Stimulated activated CD4-positive, alpha-beta T cell treated with anti-CD3 and anti-CD28 coated beads, Interleukin-1b, Interleukin-23, amount 100 ng/mL, for 48 hours (primary cell): ENCODE data around the gene PKP2.
A peak's percentile ranks its signal among the peaks of the same experiment; 100 is the strongest.

Source experiments
- DNase-seq: peaks from one replicate; pipeline ENCODE4 v3.0.0-alpha.2; 2020

The PKP2 gene

DNA sequence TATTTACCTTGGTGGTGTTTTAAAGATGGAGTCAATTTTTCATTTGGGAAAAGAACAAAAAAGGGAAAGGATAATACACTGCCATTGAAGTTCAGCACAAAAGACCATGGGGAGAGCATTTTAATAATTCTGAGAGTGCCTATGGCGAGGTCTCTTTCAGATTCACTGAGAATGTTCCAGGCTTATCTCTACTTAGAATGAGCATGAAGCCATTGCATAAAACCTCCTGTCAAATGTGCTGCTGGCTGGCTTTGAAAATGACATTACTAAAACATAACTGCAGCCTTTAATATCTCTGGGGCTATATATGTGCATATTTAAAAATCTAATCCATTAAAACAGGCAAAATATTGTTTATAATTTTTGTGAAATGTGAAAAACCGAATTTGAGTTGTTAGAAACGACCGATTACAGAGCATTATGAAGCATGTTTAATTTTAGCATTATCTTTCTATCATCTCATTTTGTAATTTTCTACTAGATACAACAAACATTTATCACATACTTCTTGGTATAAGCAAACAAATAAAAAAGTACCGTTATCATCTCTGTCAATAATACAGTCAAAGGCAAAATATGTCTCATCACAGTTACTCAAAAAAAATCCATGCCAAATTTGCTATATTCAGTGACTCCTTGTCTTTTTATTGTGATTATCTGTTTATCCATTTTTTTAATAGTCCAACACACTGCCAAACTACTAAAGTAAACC lies 95.2 kb downstream of the PKP2 start:
- DNase-seq = no peak

DNA sequence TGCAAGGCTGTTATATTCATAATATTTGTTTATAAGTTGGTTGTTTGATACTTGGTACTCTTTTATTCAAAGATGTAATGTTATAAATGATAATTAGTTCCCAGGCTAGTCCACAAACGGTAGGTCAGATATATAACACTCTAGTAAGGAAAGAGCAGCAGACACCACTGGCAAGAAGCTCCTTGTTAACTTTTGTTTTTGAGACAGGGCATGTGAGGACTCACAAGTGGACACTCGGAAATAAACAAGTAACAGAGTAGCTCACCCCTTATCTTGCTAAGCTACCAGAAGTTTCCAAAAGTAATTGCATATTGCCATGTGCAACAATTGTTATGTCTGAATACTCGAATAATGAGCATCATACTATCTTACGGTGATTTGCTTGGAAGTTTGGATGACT lies 102.3 kb downstream of the PKP2 start:
- no peak for DNase-seq

DNA sequence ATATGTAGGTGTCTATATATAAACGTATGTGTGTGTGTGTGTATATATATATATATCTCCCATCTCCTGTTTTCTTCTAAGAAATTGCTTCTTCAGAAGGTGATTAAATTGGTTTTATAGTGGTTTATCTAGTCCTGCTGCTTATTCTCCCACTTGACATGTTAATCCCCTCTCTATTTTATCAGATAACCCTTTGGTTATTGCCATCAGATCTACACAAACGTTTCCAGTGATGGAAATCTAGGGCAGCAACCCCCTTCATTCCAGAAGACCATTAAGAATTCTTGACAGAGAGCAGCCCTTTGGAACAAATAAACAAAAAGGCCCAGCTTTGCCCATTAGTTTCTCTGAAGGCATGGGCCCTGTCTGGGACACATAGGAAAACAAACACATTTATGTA lies 106.7 kb downstream of the PKP2 start:
- DNase-seq = no peak

DNA sequence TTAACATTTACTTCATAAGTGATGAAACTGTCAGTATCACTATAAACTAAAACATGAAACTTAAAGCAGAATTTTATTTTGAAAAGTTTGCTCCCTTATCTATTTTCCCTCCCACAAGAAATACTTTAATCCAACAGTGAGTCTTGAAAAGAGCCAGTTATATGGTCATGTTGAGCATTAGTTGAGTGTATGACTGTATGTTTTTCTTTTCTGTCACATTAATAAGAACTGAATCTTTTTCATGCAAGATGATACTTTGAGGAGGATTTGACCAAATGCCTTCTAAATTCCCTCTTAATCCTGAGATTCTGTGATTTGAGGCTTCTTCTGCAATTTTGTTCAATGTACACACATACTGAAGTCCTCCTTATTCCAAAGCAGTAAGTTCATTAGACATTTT lies 107.1 kb downstream of the PKP2 start:
- no peak for DNase-seq

DNA sequence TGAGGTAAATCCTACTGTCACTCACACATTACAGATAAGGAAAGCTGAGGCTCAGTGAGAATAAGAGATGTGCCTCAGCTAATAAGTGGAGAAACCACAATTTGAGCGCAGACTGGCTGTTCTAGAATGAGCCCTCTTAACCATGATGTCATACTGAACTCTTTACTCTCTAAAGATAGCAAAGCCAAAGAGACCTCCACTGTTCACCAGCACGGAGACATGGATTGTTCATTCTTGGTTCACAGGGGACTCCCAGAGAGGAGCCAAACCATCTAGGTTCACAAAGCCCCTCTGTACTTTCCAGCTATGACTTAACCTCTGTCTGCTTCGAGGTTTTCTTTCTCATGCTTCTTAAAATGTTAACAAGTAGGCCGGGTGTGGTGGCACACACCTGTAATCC lies 108.2 kb downstream of the PKP2 start:
- no peak for DNase-seq

DNA sequence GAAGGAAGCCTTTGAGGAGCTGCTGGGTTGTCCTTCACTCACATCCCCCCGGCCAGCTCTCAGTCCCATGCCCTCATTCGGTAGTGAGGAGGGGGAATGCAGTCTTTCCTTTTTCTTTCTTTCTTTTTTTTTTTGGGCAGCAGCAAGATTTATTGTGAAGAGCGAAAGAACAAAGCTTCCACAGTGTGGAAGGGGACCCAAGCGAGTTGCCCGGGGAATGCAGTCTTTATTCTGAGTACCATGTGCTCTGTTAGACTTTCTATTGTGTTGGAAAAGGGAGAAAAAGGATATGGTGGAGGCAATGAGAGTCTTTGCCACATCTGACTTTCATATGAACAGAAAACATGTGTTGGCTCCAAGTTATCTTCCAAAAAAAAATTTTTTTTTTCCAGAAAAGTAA lies 111.0 kb downstream of the PKP2 start:
- DNase-seq = no peak

DNA sequence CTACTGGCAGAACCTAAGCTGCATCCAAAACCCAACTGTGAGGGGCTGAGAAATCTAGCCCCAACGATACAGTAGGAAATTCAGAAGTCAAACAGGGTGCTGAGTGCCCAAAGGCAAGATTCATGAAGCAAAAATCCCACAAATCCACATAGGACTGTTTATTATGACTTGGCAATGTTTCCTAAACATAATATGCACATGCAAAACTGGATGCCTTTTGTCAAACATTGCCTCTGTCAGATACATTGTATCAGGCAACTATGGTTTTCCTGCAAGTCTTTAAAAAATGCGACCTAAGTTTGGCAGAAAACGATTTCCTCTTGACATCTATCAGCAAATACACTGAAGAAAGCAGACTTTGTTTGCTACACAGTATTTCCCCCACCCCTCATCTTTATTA lies 113.5 kb downstream of the PKP2 start:
- no peak for DNase-seq

DNA sequence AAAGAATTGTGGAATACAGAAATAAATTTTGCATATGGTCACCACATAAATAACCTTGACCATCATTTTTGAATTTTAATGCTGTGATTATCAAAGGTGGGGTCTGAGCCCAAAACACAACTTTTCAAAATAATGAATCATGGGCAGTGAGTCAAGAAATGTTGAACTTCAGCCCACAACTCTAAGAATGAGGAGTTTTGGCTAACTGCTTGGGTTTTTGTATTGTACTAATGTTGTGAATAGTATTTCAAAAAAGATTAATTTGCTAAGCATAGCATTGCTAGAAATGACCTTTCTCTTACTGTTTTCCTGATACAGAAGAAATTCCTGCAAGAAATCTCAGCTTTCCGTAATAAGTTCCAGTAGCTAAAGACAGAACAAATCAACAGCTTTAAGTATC lies 116.5 kb downstream of the PKP2 start:
- no peak for DNase-seq

DNA sequence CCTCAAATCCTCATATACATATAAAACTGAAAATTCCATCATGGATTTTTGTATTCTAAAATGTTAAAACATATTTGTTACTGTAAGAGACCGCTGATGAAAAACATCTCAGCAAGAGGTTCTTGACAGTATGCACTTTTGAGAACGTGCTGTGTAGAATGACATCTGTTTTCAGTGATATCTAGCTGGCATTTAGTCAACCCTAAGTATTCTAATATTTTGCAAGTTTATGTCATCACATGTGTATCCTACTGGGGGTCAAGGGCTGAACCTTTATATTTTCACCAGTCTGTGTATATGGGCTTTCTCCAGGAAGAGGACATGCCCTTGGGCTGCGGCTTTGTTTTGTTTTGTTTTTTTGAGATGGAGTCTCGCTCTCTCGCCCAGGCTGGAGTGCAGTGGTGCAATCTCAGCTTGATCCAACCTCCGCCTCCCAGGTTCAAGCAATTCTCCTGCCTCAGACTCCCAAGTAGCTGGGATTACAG lies 118.8 kb downstream of the PKP2 start:
- DNase-seq = no peak

DNA sequence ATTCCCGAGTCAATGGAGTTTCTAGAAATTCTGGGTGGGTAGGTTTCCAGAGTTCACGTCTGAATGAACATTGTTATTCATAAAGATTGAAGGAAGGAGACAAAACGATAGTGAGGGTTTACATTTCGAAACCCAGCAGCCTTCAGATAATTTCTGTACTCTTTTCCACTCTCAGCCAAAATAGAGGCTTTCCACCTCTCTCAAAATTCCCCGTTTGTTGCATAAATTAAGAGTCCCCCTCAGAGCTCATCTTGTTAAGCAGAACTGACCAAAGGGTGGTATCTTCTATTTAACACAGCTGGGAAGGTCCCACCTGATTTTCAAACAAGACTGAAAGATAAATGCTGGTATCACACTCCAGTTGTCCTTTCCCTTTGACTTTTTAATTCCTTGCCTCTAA lies 119.4 kb downstream of the PKP2 start:
- no peak for DNase-seq

DNA sequence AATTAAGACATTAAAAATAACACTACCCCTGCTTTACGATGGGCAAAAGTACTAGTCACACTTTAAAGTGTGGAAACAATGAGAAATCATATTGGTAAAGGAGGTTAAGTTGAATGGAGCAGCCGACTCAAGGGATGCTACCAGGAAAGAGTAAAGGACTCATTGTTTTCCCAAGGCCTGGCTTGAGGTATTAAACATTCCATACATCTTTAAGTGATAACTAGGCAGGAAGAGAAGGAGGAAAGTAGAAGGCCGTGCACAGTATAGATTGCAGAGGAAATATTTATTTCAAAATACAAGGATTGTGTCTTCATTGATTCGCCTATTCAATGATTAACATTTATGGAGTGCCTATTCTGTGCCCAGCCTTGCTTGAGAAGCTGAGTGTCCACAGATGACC lies 120.3 kb downstream of the PKP2 start:
- DNase-seq = no peak

DNA sequence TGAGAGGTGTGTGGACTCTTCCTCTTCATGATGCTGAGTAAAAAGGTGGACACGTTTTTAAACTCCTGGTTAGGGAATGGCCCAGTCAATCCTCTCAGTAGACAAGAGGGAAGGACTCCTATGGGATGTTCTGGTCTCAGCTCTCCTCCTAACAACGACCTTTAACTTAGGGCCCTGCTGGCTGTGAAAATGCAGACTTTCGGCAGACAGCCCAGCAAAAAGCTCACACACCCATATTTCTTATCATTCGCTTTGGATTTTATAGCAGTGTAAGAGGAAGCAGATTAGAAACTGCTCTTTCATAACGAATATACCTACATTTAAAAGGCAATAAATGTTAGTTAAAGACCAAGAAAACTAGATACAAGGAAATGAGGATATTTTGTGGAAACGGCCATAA lies 122.9 kb downstream of the PKP2 start:
- no peak for DNase-seq

DNA sequence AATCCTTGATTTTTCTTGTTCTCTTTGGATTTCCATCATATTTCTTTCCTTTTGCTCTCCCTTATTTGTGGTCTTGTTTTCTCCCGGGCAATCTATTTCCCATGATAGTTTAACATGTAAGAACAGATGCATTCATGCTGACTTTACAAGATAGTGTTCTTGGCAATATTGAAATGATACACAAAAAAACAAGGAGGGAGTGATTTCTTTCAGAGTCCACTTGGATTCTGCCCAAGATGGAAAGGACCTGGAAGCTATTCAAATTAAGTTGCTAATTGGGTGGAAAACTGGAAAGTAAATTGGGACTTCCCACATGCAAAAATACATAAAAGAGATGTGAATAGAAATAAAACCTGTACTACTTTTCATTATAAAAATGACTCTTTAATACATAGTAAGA lies 126.4 kb downstream of the PKP2 start:
- DNase-seq = no peak

DNA sequence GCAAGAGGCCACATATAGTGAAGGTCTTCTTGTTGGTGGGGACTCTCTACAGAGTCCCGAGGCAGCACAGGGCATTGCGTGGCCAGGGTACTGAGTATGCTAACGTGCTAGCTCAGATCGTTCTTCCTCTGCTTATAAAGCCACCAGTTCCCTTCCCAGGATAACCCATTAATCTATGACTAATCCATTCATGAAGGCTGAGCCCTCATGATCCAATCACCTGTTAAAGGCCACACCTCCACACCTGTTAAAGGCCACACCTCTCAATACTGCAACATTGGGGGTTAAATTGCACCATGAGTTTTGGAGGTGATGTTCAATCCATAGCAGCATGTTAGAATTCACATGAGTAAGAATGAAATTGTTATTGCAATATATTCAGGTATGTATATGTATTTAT lies 128.1 kb downstream of the PKP2 start:
- DNase-seq = no peak

DNA sequence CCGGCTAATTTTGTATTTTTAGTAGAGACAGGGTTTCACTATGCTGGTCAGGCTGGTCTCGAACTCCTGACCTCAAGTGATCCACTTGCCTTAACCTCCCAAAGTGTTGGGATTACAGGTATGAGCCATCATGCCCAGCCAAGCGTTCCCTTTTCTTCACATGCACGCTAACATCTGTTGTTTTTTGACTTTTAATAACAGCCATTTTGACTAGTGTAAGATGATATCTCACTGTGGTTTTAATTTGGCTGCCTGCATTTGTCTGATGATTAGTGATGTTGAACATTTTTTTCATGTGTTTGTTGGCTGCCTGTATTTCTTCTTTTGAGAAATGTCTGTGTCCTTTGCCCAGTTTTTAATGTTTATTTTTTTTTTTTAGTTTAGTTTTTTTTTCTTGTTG lies 130.7 kb downstream of the PKP2 start:
- DNase-seq = no peak

DNA sequence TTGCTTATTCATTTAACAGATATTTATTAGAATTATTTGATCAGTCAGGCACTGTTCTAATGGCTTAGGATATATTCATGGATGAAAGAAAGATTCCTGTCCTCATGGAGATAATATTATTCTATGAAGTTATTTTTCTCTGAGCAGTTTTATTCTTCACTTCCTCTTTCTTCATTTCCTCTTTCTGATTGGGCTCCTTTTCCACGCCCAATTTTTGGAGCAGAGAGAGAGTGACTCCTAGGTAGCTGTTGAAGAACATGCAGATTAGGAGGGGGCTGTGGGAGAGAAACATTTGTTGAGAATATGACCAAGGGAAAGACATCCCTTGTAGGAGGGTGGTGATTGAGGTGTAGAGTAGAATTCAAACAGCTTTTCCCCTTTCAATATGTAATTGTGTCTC lies 134.9 kb downstream of the PKP2 start:
- DNase-seq = no peak

DNA sequence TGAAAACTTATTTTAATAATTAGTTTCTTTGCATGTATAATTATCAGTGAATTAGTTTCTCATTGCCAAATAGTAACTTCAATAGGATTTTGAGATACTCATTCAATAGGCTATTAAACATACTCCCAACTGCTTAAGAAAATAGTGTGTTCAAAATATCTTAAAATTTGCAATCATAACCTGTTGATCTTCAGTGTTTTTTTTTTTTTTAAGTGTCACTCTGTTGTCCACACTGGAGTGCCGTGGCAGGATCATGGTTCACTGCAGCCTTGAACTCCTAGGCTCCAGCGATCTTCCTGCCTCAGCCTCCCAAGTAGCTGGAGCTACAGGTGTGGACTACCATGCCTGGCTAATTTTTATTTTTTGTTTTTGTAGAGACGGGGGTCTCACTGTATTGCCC lies 139.4 kb downstream of the PKP2 start:
- no peak for DNase-seq

DNA sequence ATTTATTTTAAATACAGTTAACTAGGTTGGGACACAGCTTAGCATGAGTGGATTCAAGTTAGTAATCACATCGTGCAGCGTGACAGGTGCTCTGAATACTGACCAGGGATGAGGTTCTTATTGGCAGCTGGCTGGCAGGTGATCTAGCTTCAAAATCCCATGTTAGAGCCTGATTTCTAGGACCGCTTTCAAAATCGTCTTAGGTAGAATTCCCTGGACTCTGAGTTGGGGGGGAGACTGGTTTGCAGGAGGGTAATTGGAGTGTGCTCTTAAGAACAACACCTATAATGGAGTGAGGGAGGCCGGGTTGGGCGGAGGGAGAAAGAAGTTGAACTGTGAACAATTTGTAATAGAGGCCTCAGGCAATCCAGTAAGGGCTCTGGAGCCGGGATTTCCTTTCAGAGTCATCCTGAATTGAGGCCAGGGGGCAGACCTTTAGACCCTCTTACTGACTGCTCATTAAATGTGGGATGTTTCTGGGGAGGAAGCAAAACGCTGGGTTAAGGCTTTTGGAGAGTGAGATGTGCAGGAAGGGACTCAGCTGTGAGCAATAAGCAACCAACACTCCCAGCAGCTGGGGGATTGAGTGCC lies 140.0 kb downstream of the PKP2 start:
- no peak for DNase-seq

DNA sequence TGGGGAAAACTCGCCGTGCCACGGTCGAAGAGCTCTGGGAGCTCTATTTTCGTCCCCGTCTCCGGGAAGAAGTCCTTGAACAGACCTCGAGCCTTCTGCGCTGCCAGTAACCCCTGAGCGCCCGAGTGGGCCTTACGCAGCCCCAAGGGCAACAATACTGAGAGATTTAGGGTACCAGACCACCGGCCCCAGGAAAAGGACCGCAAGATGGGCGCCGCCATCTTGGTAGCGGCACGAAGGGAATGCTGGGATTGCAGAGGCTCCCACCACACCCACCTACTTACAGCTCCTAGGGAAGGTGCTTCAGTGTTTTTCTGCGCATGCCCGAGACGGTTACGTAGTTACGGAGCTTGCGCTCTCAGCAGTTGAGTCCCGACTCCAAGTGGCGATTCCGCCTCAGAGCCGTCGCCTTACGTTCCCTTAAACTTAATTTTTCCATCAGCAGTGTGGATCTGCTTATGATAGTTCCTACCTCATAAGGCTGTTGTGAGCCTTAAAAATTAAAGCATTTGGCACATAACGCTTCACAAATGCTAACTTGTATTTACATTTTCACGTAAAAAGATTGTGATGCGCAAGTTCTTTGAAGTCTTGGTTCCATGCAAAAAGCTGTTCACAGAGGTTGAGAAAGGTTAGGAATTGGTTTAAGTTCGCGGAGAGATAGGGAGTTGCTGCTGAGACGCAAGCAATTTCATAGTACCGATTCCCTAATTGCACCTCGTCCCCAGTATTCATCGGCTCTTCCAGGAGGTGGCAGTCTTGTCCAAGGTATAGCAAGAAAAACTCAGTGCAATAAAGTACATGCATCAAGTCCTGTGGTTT lies 140.7 kb downstream of the PKP2 start, which contains the start of gene YARS2:
Gene YARS2, minus strand, starts transcription at position 244 of the 822 bp plus-strand sequence. Its CDS starts 23 bp downstream, at position 221.
- DNase-seq = peak; percentile 91

DNA sequence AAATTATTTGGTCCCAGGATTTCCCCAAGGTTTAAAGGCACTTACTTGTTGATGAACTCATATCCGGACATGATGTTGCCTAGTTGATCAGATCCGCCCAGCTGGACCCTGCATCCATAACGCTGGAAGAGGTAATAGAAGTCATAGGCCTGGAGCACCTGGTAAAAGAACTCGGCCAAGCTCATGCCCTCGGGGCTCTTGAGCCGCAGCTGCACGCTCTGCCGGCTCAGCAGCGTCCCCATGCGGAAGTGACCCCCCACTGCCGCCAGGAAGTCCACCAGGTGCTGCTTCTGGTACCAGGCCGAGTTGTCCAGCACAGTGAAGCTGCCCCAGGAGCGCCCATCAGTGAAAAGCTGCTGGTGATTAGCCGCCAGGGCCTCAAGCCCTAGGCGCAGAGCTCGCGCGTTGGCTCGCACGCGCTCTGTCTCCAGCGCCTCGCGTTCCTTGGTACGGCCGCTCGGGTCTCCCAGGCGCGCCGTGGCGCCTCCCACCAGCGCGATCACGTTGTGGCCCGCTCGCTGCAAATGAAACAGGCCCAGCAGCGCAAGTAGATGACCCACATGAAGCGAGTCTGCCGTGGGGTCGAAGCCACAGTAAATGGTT lies 141.4 kb downstream of the PKP2 start:
- peak; percentile 69 for DNase-seq

DNA sequence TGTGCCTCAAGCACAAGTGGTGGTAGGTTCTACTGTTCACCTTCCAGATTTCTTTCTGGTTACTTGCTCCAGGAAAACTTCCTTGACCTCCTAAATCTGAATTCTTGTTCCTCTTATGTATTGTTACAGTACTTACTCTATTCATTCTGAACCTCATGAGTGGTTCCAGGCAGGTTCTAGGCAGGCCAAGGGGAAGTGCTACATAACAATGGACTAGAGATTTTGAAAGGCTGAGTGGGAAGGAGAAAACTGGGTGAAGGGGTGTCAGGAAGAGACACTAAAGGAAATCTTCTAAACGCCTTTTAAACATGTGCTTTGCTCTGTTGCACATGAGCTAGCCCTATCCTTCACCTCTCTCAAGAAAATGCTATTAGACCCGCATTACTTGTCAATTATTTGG lies 142.5 kb downstream of the PKP2 start:
- no peak for DNase-seq

DNA sequence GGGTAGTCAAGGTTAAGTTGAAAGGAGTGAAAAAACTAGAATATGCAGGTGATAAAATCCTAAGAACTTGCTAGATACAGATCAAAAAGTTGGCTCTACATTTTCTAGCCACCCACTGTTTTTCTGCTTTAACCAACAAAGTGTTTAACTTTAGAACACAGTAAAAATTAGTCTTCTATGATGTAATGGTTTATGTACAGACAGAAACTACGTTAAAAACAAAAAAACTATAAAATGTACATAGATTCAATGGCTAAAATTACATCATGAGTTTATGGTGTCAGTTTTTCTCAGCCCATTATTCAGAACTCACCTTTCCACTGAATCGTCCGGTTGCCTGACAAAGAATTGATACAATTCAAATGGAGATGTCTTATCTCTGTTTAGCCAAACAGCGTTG lies 143.0 kb downstream of the PKP2 start:
- DNase-seq = no peak

DNA sequence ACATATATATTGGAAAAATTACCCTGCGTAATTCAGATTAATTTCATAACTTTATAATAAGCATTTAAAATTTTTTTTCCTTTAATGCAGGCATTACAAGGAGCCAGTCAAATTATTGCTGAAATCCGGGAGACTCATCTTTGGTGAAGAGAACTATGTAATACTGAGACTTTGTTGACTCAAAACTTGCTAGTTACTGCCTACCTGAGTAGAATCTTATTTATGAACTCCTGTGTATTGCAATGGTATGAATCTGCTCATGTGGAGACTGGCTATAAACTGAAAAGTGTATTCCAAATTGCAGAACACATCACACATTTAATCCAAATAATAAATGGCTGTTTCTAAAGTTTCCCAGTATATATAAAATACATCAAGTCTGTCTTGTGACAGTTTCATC lies 153.3 kb downstream of the PKP2 start:
- no peak for DNase-seq

DNA sequence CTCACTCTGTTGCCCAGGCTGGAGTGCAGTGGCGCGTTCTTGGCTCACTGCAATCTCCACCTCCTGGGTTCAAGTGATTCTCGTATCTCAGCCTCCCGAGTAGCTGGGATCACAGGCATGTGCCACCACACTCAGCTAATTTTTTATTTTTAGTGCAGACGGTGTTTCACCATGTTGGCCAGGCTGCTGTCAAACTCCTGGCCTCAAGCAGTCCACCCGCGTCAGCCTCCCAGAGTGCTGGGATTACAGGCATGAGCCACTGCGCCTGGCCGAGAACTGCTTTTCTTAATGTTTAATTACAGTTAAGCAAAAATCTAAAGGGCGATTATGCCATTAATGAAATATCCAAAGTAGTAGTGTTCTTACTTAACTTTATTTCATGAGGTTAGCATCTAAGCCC lies 154.4 kb downstream of the PKP2 start:
- DNase-seq = no peak
